GM23338 (cell line): ENCODE results near the gene ABCB11. TPM values are rescaled to one million over a fixed set of nuclear protein-coding genes. Genes with fewer than 3 reads are reported as not detected.

Experiments
- ATAC-seq: fragments of 200-7000 bp; cut with Tn5 transposase; 3 replicates; pipeline ENCODE4 v1.9.1; 2020
- DNase-seq: peaks from one replicate; pipeline ENCODE4 v3.0.0-alpha.2; 2015; ENCODE audit warnings: low spot score
- H2AFZ ChIP-seq: fragments of 200-600 bp; sonication (generic); 2 replicates; pipeline ENCODE4 v1.8.0; 2016; ENCODE audit warnings: antibody characterized with exemption, mild to moderate bottlenecking, moderate library complexity
- H3F3A ChIP-seq: fragments of 200-600 bp; sonication (generic); replicated peaks from 2 replicates; pipeline ENCODE4 v1.8.0; 2017; ENCODE audit warnings: antibody characterized with exemption, mixed run types, low read depth
- H3K27ac ChIP-seq: fragments of 200-600 bp; sonication (generic); 2 replicates; pipeline ENCODE4 v1.6.1; 2016; ENCODE audit warnings: low read depth
- H3K27me3 ChIP-seq: fragments of 200-600 bp; sonication (generic); 2 replicates; pipeline ENCODE4 v1.8.0; 2016; ENCODE audit warnings: mild to moderate bottlenecking, mixed run types, moderate library complexity; ENCODE audit not compliant: insufficient read depth
- H3K36me3 ChIP-seq: fragments of 200-600 bp; sonication (generic); 2 replicates; pipeline ENCODE4 v1.8.0; 2016; ENCODE audit warnings: mild to moderate bottlenecking; ENCODE audit not compliant: insufficient read depth
- H3K4me1 ChIP-seq: fragments of 200-600 bp; sonication (generic); 2 replicates; pipeline ENCODE4 v1.8.0; 2016; ENCODE audit warnings: mild to moderate bottlenecking, moderate library complexity; ENCODE audit not compliant: insufficient read depth
- H3K4me2 ChIP-seq: fragments of 200-600 bp; sonication (generic); 2 replicates; pipeline ENCODE4 v1.7.1; 2017; ENCODE audit warnings: mixed run types
- H3K4me3 ChIP-seq: fragments of 200-600 bp; sonication (generic); 2 replicates; pipeline ENCODE4 v1.6.1; 2016; ENCODE audit warnings: mixed run types
- H3K79me2 ChIP-seq: fragments of 200-600 bp; sonication (generic); replicated peaks from 2 replicates; pipeline ENCODE4 v1.8.0; 2017; ENCODE audit warnings: mild to moderate bottlenecking; ENCODE audit not compliant: insufficient read depth
- H3K9me2 ChIP-seq: fragments of 200-600 bp; sonication (generic); 2 replicates; pipeline ENCODE4 v1.8.0; 2017; ENCODE audit not compliant: insufficient read depth
- H4K20me1 ChIP-seq: fragments of 200-600 bp; sonication (generic); replicated peaks from 2 replicates; pipeline ENCODE4 v1.8.0; 2017; ENCODE audit warnings: mild to moderate bottlenecking; ENCODE audit not compliant: insufficient read depth
- H3K27ac Mint-ChIP-seq: 2 replicates; pipeline ENCODE4 v1.8.0; 2020; ENCODE audit warnings: inconsistent platforms, mild to moderate bottlenecking, moderate library complexity, mixed read lengths
- H3K27me3 Mint-ChIP-seq: 3 replicates; pipeline ENCODE4 v1.8.0; 2022; ENCODE audit warnings: low read depth, mild to moderate bottlenecking, moderate library complexity, mixed read lengths, inconsistent platforms; ENCODE audit not compliant: insufficient read depth, poor library complexity
- H3K36me3 Mint-ChIP-seq: 3 replicates; pipeline ENCODE4 v1.8.0; 2021; ENCODE audit warnings: low read depth, mild to moderate bottlenecking, inconsistent platforms, moderate library complexity, mixed read lengths
- H3K4me1 Mint-ChIP-seq: 3 replicates; pipeline ENCODE4 v1.8.0; 2020; ENCODE audit warnings: mild to moderate bottlenecking, inconsistent platforms, mixed read lengths
- H3K4me3 Mint-ChIP-seq: 3 replicates; pipeline ENCODE4 v1.8.0; 2021; ENCODE audit warnings: moderate library complexity, mild to moderate bottlenecking, inconsistent platforms, mixed read lengths
- H3K9me3 Mint-ChIP-seq: 3 replicates; pipeline ENCODE4 v1.8.0; 2020; ENCODE audit warnings: moderate library complexity, mild to moderate bottlenecking, inconsistent platforms, mixed read lengths
- CREB1 ChIP-seq: fragments of 250-450 bp; sonication (Bioruptor Pico); IDR thresholded peaks from 2 replicates; pipeline ENCODE4 v1.5.0; 2020; ENCODE audit warnings: low read depth, mild to moderate bottlenecking, moderate library complexity
- CTCF ChIP-seq, 2 experiments: fragments of 200-600 bp in 1 of 2; sonication (generic) in 1 of 2; conservative IDR thresholded peaks; 2 replicates each; pipeline versions ENCODE4 v1.5.1 to v1.6.1; 2016 to 2017; ENCODE audit warnings: antibody characterized with exemption in 2 of 2, low read depth in 2 of 2, mild to moderate bottlenecking in 2 of 2, moderate library complexity in 1 of 2
- EZH2 ChIP-seq: fragments of 200-600 bp; sonication (generic); IDR thresholded peaks from one replicate; pipeline ENCODE4 v1.8.0; 2017; ENCODE audit warnings: antibody characterized with exemption, mild to moderate bottlenecking, low read depth; ENCODE audit not compliant: unreplicated experiment
- EZH2phosphoT487 ChIP-seq: fragments of 200-600 bp; sonication (generic); IDR thresholded peaks from one replicate; pipeline ENCODE4 v1.8.1; 2018; ENCODE audit warnings: antibody characterized with exemption; ENCODE audit not compliant: unreplicated experiment
- NANOG ChIP-seq: IDR thresholded peaks from 2 replicates; pipeline ENCODE4 v1.6.1; 2016; ENCODE audit warnings: antibody characterized with exemption, borderline replicate concordance
- STAT1 ChIP-seq: IDR thresholded peaks from one replicate; pipeline ENCODE4 v1.6.1; 2016; ENCODE audit warnings: antibody characterized with exemption; ENCODE audit not compliant: unreplicated experiment
- ZNF331 ChIP-seq: fragments of 250-450 bp; sonication (Bioruptor Pico); IDR thresholded peaks from 2 replicates; pipeline ENCODE4 v1.5.0; 2020; ENCODE audit warnings: low read depth, mild to moderate bottlenecking, moderate library complexity
- polyA plus RNA-seq: library from polyadenylated mRNA; unstranded; fragments of >200 nt; fragmentation: Nextera tagmentation; extraction: Ambion mirVana; gene quantifications from 2 replicates; pipeline ENCODE4 v1.2.1, GENCODE V29; 2016
- total RNA-seq: library from RNA; depleted of rRNA; stranded (reverse); fragments of >200 nt; shearing (Covaris generic); gene quantifications from 2 replicates; pipeline ENCODE4 v1.2.3, GENCODE V29; 2014
- TF ChIP-seq, protein P1 (sequence below): fragments of 250-450 bp; sonication (Bioruptor Pico); IDR thresholded peaks from 2 replicates; pipeline ENCODE4 v1.5.0; 2020; ENCODE audit warnings: mild to moderate bottlenecking, moderate library complexity
- TF ChIP-seq, protein P2 (sequence below): IDR thresholded peaks from 2 replicates; pipeline ENCODE4 v1.6.1; 2016; ENCODE audit warnings: antibody characterized with exemption

ABCB11 gene
- total and polyA plus RNA-seq, 2 experiments from 2014 or later: not detected

DNA sequence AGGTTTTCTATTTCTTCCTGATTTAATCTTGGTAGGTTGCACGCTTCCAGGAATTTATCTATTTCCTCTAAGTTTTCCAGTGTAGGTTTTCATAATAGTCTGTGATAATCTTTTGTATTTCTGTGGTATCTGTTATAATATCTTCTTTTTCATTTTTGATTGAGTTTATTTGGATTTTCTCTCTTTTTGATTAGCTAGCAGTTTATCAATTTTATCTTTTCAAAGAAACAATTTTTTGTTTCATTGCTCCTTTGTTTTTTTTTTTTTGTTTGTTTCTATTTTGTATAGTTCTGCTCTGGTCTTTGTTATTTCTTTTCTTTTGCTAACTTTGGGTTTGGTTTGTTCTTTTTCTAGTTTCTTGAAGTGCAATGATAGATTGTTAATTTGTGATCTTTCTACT lies 78.7 kb downstream of the ABCB11 start:
- H3K27me3 ChIP-seq: no peaks in the 10 kb centered on the region
- no peak overlapping the region for H2AFZ ChIP-seq
- ATAC-seq (no peak), DNase-seq (no peak)
- H3K4me3 ChIP-seq: no peak overlapping the region
- no peaks in the 10 kb centered on the region for H3F3A ChIP-seq
- no peak overlapping the region for H3K4me2 ChIP-seq
- TF ChIP-seq NANOG (no peak), STAT1 (no peak), CREB1 (CRISPR knock-in tag) (no peak), EZH2 (no peak)
- Mint-ChIP-seq H3K4me1 (no peaks in the 10 kb centered on the region), H3K27me3 (no peaks in the 10 kb centered on the region), H3K4me3 (no peak overlapping the region), H3K36me3 (no peaks in the 10 kb centered on the region), H3K27ac (no peak overlapping the region), H3K9me3 (peaks cover 3% of the 10 kb centered on the region; the same call in 1 of the 3 replicates)
- H4K20me1 ChIP-seq: no peaks in the 10 kb centered on the region
- H3K27ac ChIP-seq: no peak overlapping the region
- no peaks in the 10 kb centered on the region for H3K36me3 ChIP-seq
- H3K9me2 ChIP-seq: no peaks in the 10 kb centered on the region
- no peaks in the 10 kb centered on the region for H3K4me1 ChIP-seq
- H3K79me2 ChIP-seq: no peaks in the 10 kb centered on the region

DNA sequence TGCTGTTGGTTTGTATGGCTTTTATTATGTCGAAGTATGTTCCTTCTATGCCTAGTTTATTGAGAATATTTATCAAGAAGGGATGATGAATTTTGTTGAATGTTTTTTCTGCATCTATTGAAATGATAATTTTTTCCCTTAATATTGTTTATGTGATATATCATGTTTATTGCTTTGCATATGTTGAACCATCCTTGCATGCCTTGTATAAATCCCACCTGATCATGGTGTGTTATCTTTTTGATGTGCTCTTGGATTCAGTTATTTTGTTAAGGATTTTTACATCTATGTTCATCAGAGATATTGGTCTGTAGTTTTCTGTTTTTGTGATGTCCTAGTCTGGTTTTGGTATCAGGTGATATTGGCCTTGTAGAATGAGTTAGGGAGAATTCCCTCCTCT lies 79.3 kb downstream of the ABCB11 start:
- no peak overlapping the region for H3K4me3 ChIP-seq
- H3K4me1 ChIP-seq: no peaks in the 10 kb centered on the region
- Mint-ChIP-seq H3K27me3 (no peaks in the 10 kb centered on the region), H3K4me1 (no peaks in the 10 kb centered on the region), H3K36me3 (no peaks in the 10 kb centered on the region), H3K27ac (no peak overlapping the region), H3K4me3 (no peak overlapping the region), H3K9me3 (peaks cover 3% of the 10 kb centered on the region; the same call in 1 of the 3 replicates)
- H3K4me2 ChIP-seq: no peak overlapping the region
- H4K20me1 ChIP-seq: no peaks in the 10 kb centered on the region
- H3K36me3 ChIP-seq: no peaks in the 10 kb centered on the region
- H3F3A ChIP-seq: no peaks in the 10 kb centered on the region
- H3K9me2 ChIP-seq: no peaks in the 10 kb centered on the region
- H3K27me3 ChIP-seq: no peaks in the 10 kb centered on the region
- no peak for DNase-seq
- H2AFZ ChIP-seq: no peak overlapping the region
- H3K27ac ChIP-seq: no peak overlapping the region
- no peaks in the 10 kb centered on the region for H3K79me2 ChIP-seq
- ATAC-seq: no peak
- no peak for TF ChIP-seq EZH2

- Mint-ChIP-seq H3K27me3 (no peaks in the 10 kb centered on the region), H3K36me3 (no peaks in the 10 kb centered on the region), H3K27ac (no peak overlapping the region), H3K4me1 (no peaks in the 10 kb centered on the region), H3K4me3 (no peak overlapping the region), H3K9me3 (peaks cover 3% of the 10 kb centered on the region; the same call in 1 of the 3 replicates)
- Histone ChIP-seq H4K20me1 (no peaks in the 10 kb centered on the region), H3K4me2 (no peak overlapping the region), H3K4me1 (no peaks in the 10 kb centered on the region), H3K27me3 (no peaks in the 10 kb centered on the region), H2AFZ (no peak overlapping the region), H3K9me2 (no peaks in the 10 kb centered on the region), H3F3A (no peaks in the 10 kb centered on the region), H3K36me3 (no peaks in the 10 kb centered on the region), H3K4me3 (no peak overlapping the region), H3K79me2 (no peaks in the 10 kb centered on the region), H3K27ac (no peak overlapping the region)
- no peak for DNase-seq
- ATAC-seq: no peak
- TF ChIP-seq, protein P1, sequence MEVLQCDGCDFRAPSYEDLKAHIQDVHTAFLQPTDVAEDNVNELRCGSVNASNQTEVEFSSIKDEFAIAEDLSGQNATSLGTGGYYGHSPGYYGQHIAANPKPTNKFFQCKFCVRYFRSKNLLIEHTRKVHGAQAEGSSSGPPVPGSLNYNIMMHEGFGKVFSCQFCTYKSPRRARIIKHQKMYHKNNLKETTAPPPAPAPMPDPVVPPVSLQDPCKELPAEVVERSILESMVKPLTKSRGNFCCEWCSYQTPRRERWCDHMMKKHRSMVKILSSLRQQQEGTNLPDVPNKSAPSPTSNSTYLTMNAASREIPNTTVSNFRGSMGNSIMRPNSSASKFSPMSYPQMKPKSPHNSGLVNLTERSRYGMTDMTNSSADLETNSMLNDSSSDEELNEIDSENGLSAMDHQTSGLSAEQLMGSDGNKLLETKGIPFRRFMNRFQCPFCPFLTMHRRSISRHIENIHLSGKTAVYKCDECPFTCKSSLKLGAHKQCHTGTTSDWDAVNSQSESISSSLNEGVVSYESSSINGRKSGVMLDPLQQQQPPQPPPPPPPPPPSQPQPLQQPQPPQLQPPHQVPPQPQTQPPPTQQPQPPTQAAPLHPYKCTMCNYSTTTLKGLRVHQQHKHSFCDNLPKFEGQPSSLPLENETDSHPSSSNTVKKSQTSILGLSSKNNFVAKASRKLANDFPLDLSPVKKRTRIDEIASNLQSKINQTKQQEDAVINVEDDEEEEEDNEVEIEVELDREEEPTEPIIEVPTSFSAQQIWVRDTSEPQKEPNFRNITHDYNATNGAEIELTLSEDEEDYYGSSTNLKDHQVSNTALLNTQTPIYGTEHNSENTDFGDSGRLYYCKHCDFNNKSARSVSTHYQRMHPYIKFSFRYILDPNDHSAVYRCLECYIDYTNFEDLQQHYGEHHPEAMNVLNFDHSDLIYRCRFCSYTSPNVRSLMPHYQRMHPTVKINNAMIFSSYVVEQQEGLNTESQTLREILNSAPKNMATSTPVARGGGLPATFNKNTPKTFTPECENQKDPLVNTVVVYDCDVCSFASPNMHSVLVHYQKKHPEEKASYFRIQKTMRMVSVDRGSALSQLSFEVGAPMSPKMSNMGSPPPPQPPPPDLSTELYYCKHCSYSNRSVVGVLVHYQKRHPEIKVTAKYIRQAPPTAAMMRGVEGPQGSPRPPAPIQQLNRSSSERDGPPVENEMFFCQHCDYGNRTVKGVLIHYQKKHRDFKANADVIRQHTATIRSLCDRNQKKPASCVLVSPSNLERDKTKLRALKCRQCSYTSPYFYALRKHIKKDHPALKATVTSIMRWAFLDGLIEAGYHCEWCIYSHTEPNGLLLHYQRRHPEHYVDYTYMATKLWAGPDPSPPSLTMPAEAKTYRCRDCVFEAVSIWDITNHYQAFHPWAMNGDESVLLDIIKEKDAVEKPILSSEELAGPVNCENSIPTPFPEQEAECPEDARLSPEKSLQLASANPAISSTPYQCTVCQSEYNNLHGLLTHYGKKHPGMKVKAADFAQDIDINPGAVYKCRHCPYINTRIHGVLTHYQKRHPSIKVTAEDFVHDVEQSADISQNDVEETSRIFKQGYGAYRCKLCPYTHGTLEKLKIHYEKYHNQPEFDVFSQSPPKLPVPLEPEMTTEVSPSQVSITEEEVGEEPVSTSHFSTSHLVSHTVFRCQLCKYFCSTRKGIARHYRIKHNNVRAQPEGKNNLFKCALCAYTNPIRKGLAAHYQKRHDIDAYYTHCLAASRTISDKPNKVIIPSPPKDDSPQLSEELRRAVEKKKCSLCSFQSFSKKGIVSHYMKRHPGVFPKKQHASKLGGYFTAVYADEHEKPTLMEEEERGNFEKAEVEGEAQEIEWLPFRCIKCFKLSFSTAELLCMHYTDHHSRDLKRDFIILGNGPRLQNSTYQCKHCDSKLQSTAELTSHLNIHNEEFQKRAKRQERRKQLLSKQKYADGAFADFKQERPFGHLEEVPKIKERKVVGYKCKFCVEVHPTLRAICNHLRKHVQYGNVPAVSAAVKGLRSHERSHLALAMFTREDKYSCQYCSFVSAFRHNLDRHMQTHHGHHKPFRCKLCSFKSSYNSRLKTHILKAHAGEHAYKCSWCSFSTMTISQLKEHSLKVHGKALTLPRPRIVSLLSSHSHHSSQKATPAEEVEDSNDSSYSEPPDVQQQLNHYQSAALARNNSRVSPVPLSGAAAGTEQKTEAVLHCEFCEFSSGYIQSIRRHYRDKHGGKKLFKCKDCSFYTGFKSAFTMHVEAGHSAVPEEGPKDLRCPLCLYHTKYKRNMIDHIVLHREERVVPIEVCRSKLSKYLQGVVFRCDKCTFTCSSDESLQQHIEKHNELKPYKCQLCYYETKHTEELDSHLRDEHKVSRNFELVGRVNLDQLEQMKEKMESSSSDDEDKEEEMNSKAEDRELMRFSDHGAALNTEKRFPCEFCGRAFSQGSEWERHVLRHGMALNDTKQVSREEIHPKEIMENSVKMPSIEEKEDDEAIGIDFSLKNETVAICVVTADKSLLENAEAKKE (CRISPR knock-in tag): no peak
- TF ChIP-seq, protein P2, sequence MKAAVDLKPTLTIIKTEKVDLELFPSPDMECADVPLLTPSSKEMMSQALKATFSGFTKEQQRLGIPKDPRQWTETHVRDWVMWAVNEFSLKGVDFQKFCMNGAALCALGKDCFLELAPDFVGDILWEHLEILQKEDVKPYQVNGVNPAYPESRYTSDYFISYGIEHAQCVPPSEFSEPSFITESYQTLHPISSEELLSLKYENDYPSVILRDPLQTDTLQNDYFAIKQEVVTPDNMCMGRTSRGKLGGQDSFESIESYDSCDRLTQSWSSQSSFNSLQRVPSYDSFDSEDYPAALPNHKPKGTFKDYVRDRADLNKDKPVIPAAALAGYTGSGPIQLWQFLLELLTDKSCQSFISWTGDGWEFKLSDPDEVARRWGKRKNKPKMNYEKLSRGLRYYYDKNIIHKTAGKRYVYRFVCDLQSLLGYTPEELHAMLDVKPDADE: no peak
- TF ChIP-seq CTCF (conservative IDR thresholded peaks at IDR 0.05; ENCODE audit: low read depth in 2 of 2) (no peak), EZH2phosphoT487 (no peak), ZNF331 (CRISPR knock-in tag) (no peak)
These were observed 81.8 kb downstream of the ABCB11 start for GRCh38 chr2:168949324-168949723.
